ENCODE measurements around the gene FAM234B. TPM values are rescaled to one million over a fixed set of nuclear protein-coding genes. Genes with fewer than 3 reads are reported as not detected.

Gene FAM234B
- total RNA-seq, 3 donors from 2014 or later (not counting 1 experiment from before 2014, with no cell fraction given), result 5.5 to 8.7 (median 6.6) TPM

GRCh38 chr12:13097491-13098011 is 53.4 kb downstream of the FAM234B start:
- no peaks in the 10 kb centered on the region for H3K36me3 Mint-ChIP-seq
- peak overlapping the region; percentile 2 for H3K4me3 ChIP-seq (ENCODE audit: low read length)

GRCh38 chr12:13099066-13099843 is 55.1 kb downstream of the FAM234B start:
- H3K36me3 Mint-ChIP-seq, result no peaks in the 10 kb centered on the region
- Histone ChIP-seq H3K27me3 (ENCODE audit: control insufficient read depth, insufficient read depth, low read length) (no peaks in the 10 kb centered on the region), H3K9me3 (ENCODE audit: control insufficient read depth, insufficient read depth, low read length) (no peaks in the 10 kb centered on the region), H3K36me3 (ENCODE audit: control insufficient read depth, insufficient read depth, low read length) (no peaks in the 10 kb centered on the region), H3K4me1 (ENCODE audit: control insufficient read depth, insufficient read depth, low read length) (peaks cover 32% of the 10 kb centered on the region), H3K27ac (ENCODE audit: low read length) (peak overlapping the region; percentile 65), H3K4me3 (ENCODE audit: low read length) (no peak overlapping the region)
- H3K27me3 Mint-ChIP-seq (ENCODE audit: low read depth in 2 of 2), result peaks cover 3 to 11% of the 10 kb centered on the region in 2 donors
- intact Hi-C loops (cut with micrococcal nuclease), result loop anchor here (5.0 kb wide), 1 partner anchor 1068 kb away; no protein-coding TSS in a partner anchor
- no peak for TF ChIP-seq CTCF (IDR thresholded peaks at IDR 0.05)
- peak overlapping the region; percentile 77 for H3K4me3 Mint-ChIP-seq
- H3K4me1 Mint-ChIP-seq, result peaks cover 40 to 45% of the 10 kb centered on the region in 2 donors
- H3K27ac Mint-ChIP-seq, result peak overlapping the region; percentile 79 to 97
- DNase-seq (peak in 1 of 2 donors; percentile 18), ATAC-seq (no peak)
- H3K9me3 Mint-ChIP-seq, result no peaks in the 10 kb centered on the region
- 51% methylated on average over 5 of the region's 8 CpGs for WGBS (ENCODE audit: insufficient coverage)

More at GRCh38 chr12:13097491-13098011, 53.4 kb downstream of the FAM234B start:
- peaks cover 40 to 45% of the 10 kb centered on the region in 2 donors for H3K4me1 Mint-ChIP-seq
- TF ChIP-seq CTCF (IDR thresholded peaks at IDR 0.05), result no peak
- Histone ChIP-seq H3K27ac (ENCODE audit: low read length) (peak overlapping the region; percentile 40), H3K27me3 (ENCODE audit: control insufficient read depth, insufficient read depth, low read length) (no peaks in the 10 kb centered on the region), H3K4me1 (ENCODE audit: control insufficient read depth, insufficient read depth, low read length) (peaks cover 32% of the 10 kb centered on the region), H3K36me3 (ENCODE audit: control insufficient read depth, insufficient read depth, low read length) (no peaks in the 10 kb centered on the region), H3K9me3 (ENCODE audit: control insufficient read depth, insufficient read depth, low read length) (no peaks in the 10 kb centered on the region)
- H3K27me3 Mint-ChIP-seq (ENCODE audit: low read depth in 2 of 2), result peaks cover 3 to 11% of the 10 kb centered on the region in 2 donors
- peak overlapping the region; percentile 79 to 97 for H3K27ac Mint-ChIP-seq
- H3K4me3 Mint-ChIP-seq, result peak overlapping the region; percentile 77
- DNase-seq (no peak), ATAC-seq (no peak)
- intact Hi-C loops (cut with micrococcal nuclease), result loop anchor here (1.0 to 5.0 kb wide), 4 partner anchors 97 to 1070 kb away; partner anchors contain the start of gene HEBP1
- H3K9me3 Mint-ChIP-seq, result no peaks in the 10 kb centered on the region
- WGBS (ENCODE audit: insufficient coverage), result 49% methylated on average over 8 of the region's 9 CpGs

- TF ChIP-seq CTCF (IDR thresholded peaks at IDR 0.05), result no peak
- Mint-ChIP-seq H3K27me3 (ENCODE audit: low read depth in 2 of 2) (peaks cover 4% of the 10 kb centered on the region in 2 donors), H3K27ac (peak overlapping the region; percentile 82 to 97), H3K36me3 (no peaks in the 10 kb centered on the region), H3K4me3 (peak overlapping the region; percentile 90), H3K9me3 (no peaks in the 10 kb centered on the region), H3K4me1 (peaks cover 40 to 45% of the 10 kb centered on the region in 2 donors)
- ATAC-seq, result no peak
- H3K4me3 ChIP-seq (ENCODE audit: low read length), result no peak overlapping the region
- no peaks in the 10 kb centered on the region for H3K27me3 ChIP-seq (ENCODE audit: control insufficient read depth, insufficient read depth, low read length)
- no peaks in the 10 kb centered on the region for H3K36me3 ChIP-seq (ENCODE audit: control insufficient read depth, insufficient read depth, low read length)
- peak in 1 of 2 donors; percentile 17 for DNase-seq
- peaks cover 32% of the 10 kb centered on the region for H3K4me1 ChIP-seq (ENCODE audit: control insufficient read depth, insufficient read depth, low read length)
- intact Hi-C loops (cut with micrococcal nuclease), result loop anchor here (5.0 kb wide), 3 partner anchors 383 to 1672 kb away; partner anchors contain the start of gene CDKN1B
- 88% methylated on average over 10 of the region's 10 CpGs for WGBS (ENCODE audit: insufficient coverage)
- no peaks in the 10 kb centered on the region for H3K9me3 ChIP-seq (ENCODE audit: control insufficient read depth, insufficient read depth, low read length)
- peak overlapping the region; percentile 89 for H3K27ac ChIP-seq (ENCODE audit: low read length)
Measured at GRCh38 chr12:13099844-13100604, 55.8 kb downstream of the FAM234B start.
